T-cell (primary cell): ENCODE data around the gene PRCC. TPM values are rescaled to one million over a fixed set of nuclear protein-coding genes. Genes with fewer than 3 reads are reported as not detected.
A peak's percentile ranks its signal among the peaks of the same experiment; 100 is the strongest.

Experiments used
- ATAC-seq, 4 experiments: fragments of 200-7000 bp in 3 of 4; fragments of 150-1000 bp in 1 of 4; cut with Tn5 transposase; replicated peaks in 1 of 4; 1 replicate in 3 of 4; 2 replicates in 1 of 4; pipeline ENCODE4 v1.10.0; 2021; ENCODE audit warnings: moderate library complexity in 3 of 4, mild to moderate bottlenecking in 2 of 4, moderate number of reproducible peaks in 1 of 4
- CTCF ChIA-PET, 2 donors: fragments of 300-600 bp; sonication (Branson Sonifier 250); formaldehyde crosslinking; loops; one replicate each; lab custom pipeline; 2022; ENCODE audit warnings: antibody characterized with exemption in 2 of 2; lab: Charles Lee
- POLR2A ChIA-PET, 2 donors: fragments of 300-600 bp; sonication (Branson Sonifier 250); formaldehyde crosslinking; loops; one replicate each; lab custom pipeline; 2022; ENCODE audit warnings: antibody characterized with exemption in 2 of 2; lab: Charles Lee
- DNase-seq, 35 experiments: peaks; one replicate each; pipeline versions ENCODE4 v3.0.0 to v3.0.0-alpha.2; 2013 to 2023
- H3K27ac ChIP-seq: one replicate; pipeline ENCODE4 v1.5.1; 2013; ENCODE audit warnings: low read length
- H3K27me3 ChIP-seq, 2 experiments: replicated peaks in 1 of 2; 1 replicate in 1 of 2; 2 replicates in 1 of 2; pipeline versions ENCODE4 v1.6.1 to v1.7.0; 2013; ENCODE audit warnings: low read length in 1 of 2, mixed read lengths in 1 of 2; ENCODE audit not compliant: control insufficient read depth in 2 of 2, insufficient read depth in 2 of 2; ENCODE audit errors: extremely low read depth in 1 of 2
- H3K36me3 ChIP-seq, 2 donors: 1 replicate in 1 of 2; 2 replicates in 1 of 2; pipeline versions ENCODE4 v1.6.1 to v1.7.0; 2013; ENCODE audit warnings: low read length in 1 of 2; ENCODE audit not compliant: control insufficient read depth in 2 of 2, insufficient read depth in 1 of 2; ENCODE audit errors: extremely low read depth in 1 of 2
- H3K4me1 ChIP-seq, 2 experiments: 1 replicate in 1 of 2; 2 replicates in 1 of 2; pipeline versions ENCODE4 v1.6.1 to v1.7.0; 2013; ENCODE audit warnings: low read length in 2 of 2, mixed read lengths in 1 of 2; ENCODE audit not compliant: insufficient read depth in 2 of 2, control insufficient read depth in 1 of 2; ENCODE audit errors: extremely low read depth in 1 of 2
- H3K4me3 ChIP-seq, 2 donors: 1 replicate in 1 of 2; 2 replicates in 1 of 2; pipeline versions ENCODE4 v1.5.1 to v1.7.0; 2013; ENCODE audit warnings: mild to moderate bottlenecking in 2 of 2, low read length in 1 of 2, moderate library complexity in 1 of 2; ENCODE audit not compliant: control insufficient read depth in 1 of 2; ENCODE audit errors: extremely low read depth in 1 of 2
- H3K9me3 ChIP-seq: 2 replicates; pipeline ENCODE4 v1.7.0; 2013
- H3K27ac Mint-ChIP-seq, 2 donors: one replicate each; pipeline ENCODE4 v1.8.0; 2020 to 2021; ENCODE audit warnings: mild to moderate bottlenecking in 2 of 2, mixed read lengths in 2 of 2
- H3K27me3 Mint-ChIP-seq, 2 donors: one replicate each; pipeline ENCODE4 v1.8.0; 2021 to 2022; ENCODE audit warnings: mixed read lengths in 2 of 2
- H3K36me3 Mint-ChIP-seq: one replicate; pipeline ENCODE4 v1.8.0; 2021; ENCODE audit warnings: mixed read lengths
- H3K4me1 Mint-ChIP-seq, 3 donors: one replicate each; pipeline ENCODE4 v1.8.0; 2020 to 2022; ENCODE audit warnings: mixed read lengths in 3 of 3, mild to moderate bottlenecking in 1 of 3
- H3K4me3 Mint-ChIP-seq, 3 donors: one replicate each; pipeline ENCODE4 v1.8.0; 2020 to 2022; ENCODE audit warnings: mild to moderate bottlenecking in 3 of 3, mixed read lengths in 3 of 3, moderate library complexity in 3 of 3
- H3K9me3 Mint-ChIP-seq, 3 donors: one replicate each; pipeline ENCODE4 v1.8.0; 2020 to 2022; ENCODE audit warnings: mixed read lengths in 3 of 3
- WGBS: methylation state at CpG from one replicate; pipeline ENCODE4 v1.1.5; 2013; ENCODE audit warnings: missing lambda C conversion rate; ENCODE audit not compliant: insufficient coverage; 5-methylcytosine and 5-hydroxymethylcytosine counted together
- total RNA-seq, 35 experiments: library from RNA in 6 of 35; stranded (reverse) in 6 of 35; fragments of 120-200 nt in 1 of 35; gene quantifications; one replicate each; pipeline versions ENCODE4 v1.2.1 to v1.2.4 and lab custom pipeline; 2013 to 2026

The PRCC gene
- total RNA-seq, 5 donors from 2014 or later (not counting 1 experiment from before 2014, with no cell fraction given), result 55.3 to 67.7 (median 65.4) TPM

- DNase-seq, result no peak
- H3K27me3 Mint-ChIP-seq, result peaks cover 30 to 31% of the 10 kb centered on the region in 2 donors
These were observed 69.6 kb downstream of the PRCC start for GRCh38 chr1:156836892-156837291.

GRCh38 chr1:156838972-156839371 lies 71.6 kb downstream of the PRCC start:
- POLR2A ChIA-PET, result no interaction called here
- Mint-ChIP-seq H3K4me3 (no peak overlapping the region), H3K27ac (no peak overlapping the region), H3K36me3 (peaks cover 2% of the 10 kb centered on the region), H3K27me3 (peaks cover 41 to 49% of the 10 kb centered on the region in 2 donors), H3K9me3 (no peaks in the 10 kb centered on the region), H3K4me1 (peaks cover 13 to 20% (median 17%) of the 10 kb centered on the region in 3 donors)
- no peak overlapping the region for H3K4me3 ChIP-seq
- DNase-seq, result peak in 23 of 35 experiments; percentile 18 to 73 (median 40)
- peaks cover 0 to 75% of the 10 kb centered on the region in 2 experiments for H3K27me3 ChIP-seq
- no peaks in the 10 kb centered on the region for H3K9me3 ChIP-seq
- ATAC-seq, result peak; percentile 62 to 67 (median 64)
- WGBS, result 39% methylated on average over 7 of the region's 7 CpGs
- H3K4me1 ChIP-seq, result peaks cover 0 to 16% of the 10 kb centered on the region in 2 experiments
- H3K27ac ChIP-seq, result no peak overlapping the region
- CTCF ChIA-PET, result interaction anchor here (0.5 to 3.5 kb wide), 24 partner anchors 9 to 236 kb away, joined by 3 to 27 read pairs (median 5); partner anchors contain the start of genes INSRR (in 2 of the 2), NTRK1 (in 2 of the 2), SH2D2A (in 2 of the 2) and LRRC71 (in 1 of the 2)
- H3K36me3 ChIP-seq, result no peaks in the 10 kb centered on the region

More at GRCh38 chr1:156836892-156837291, 69.6 kb downstream of the PRCC start:
- peaks cover 13 to 22% (median 15%) of the 10 kb centered on the region in 3 donors for H3K4me1 Mint-ChIP-seq
- H3K27ac ChIP-seq, result no peak overlapping the region
- ChIA-PET POLR2A (interaction anchor here in 1 of 2 donors (0.5 kb wide), 1 partner anchor 29 kb away, joined by 3 read pairs; no protein-coding TSS in a partner anchor), CTCF (interaction anchor here (0.6 to 3.5 kb wide), 9 partner anchors 12 to 235 kb away, joined by 3 to 27 read pairs (median 4); partner anchors contain the start of genes INSRR (in 2 of the 2) and NTRK1 (in 2 of the 2))
- WGBS, result 95% methylated on average over 3 of the region's 4 CpGs
- H3K27me3 ChIP-seq, result peaks cover 0 to 56% of the 10 kb centered on the region in 2 experiments
- no peaks in the 10 kb centered on the region for H3K9me3 ChIP-seq
- no peak overlapping the region for H3K4me3 ChIP-seq
- H3K9me3 Mint-ChIP-seq, result no peaks in the 10 kb centered on the region
- H3K4me3 Mint-ChIP-seq, result no peak overlapping the region
- no peak for ATAC-seq
- H3K4me1 ChIP-seq, result peaks cover 0 to 16% of the 10 kb centered on the region in 2 experiments
- no peaks in the 10 kb centered on the region for H3K36me3 Mint-ChIP-seq
- H3K36me3 ChIP-seq, result no peaks in the 10 kb centered on the region
- no peak overlapping the region for H3K27ac Mint-ChIP-seq

- H3K27ac ChIP-seq, result no peak overlapping the region
- peaks cover 0 to 19% of the 10 kb centered on the region in 2 experiments for H3K4me1 ChIP-seq
- ChIA-PET POLR2A (no interaction called here), CTCF (interaction anchor here (0.9 to 3.5 kb wide), 10 partner anchors 8 to 130 kb away, joined by 3 to 27 read pairs (median 5); partner anchors contain the start of genes INSRR (in 2 of the 2), NTRK1 (in 2 of the 2) and SH2D2A (in 1 of the 2))
- Mint-ChIP-seq H3K4me1 (peaks cover 15 to 24% (median 21%) of the 10 kb centered on the region in 3 donors), H3K4me3 (no peak overlapping the region), H3K27ac (no peak overlapping the region), H3K27me3 (peaks cover 42 to 55% of the 10 kb centered on the region in 2 donors), H3K9me3 (no peaks in the 10 kb centered on the region), H3K36me3 (peaks cover 2% of the 10 kb centered on the region)
- H3K27me3 ChIP-seq, result peaks cover 5 to 81% of the 10 kb centered on the region in 2 experiments
- 54% methylated on average over 5 of the region's 9 CpGs for WGBS
- ATAC-seq (no peak), DNase-seq (no peak)
- no peaks in the 10 kb centered on the region for H3K36me3 ChIP-seq
- H3K9me3 ChIP-seq, result no peaks in the 10 kb centered on the region
- H3K4me3 ChIP-seq, result no peak overlapping the region
These were observed 72.2 kb downstream of the PRCC start for GRCh38 chr1:156839426-156840109.

- 50% methylated on average over 2 of the region's 8 CpGs for WGBS
- Mint-ChIP-seq H3K4me1 (peaks cover 19 to 30% (median 28%) of the 10 kb centered on the region in 3 donors), H3K4me3 (no peak overlapping the region), H3K27ac (no peak overlapping the region), H3K36me3 (peaks cover 2% of the 10 kb centered on the region), H3K27me3 (peaks cover 42 to 61% of the 10 kb centered on the region in 2 donors), H3K9me3 (no peaks in the 10 kb centered on the region)
- ChIA-PET POLR2A (interaction anchor here in 1 of 2 donors (0.5 kb wide), 1 partner anchor 18 kb away, joined by 3 read pairs; no protein-coding TSS in a partner anchor), CTCF (interaction anchor here in 1 of 2 donors (0.6 to 1.3 kb wide), 2 partner anchors 20 to 44 kb away, joined by 3 to 8 read pairs; partner anchors contain the start of gene NTRK1)
- DNase-seq (no peak), ATAC-seq (no peak)
- Histone ChIP-seq H3K27me3 (peaks cover 7 to 85% of the 10 kb centered on the region in 2 experiments), H3K4me1 (peaks cover 0 to 27% of the 10 kb centered on the region in 2 experiments), H3K36me3 (no peaks in the 10 kb centered on the region), H3K4me3 (no peak overlapping the region), H3K27ac (no peak overlapping the region), H3K9me3 (no peaks in the 10 kb centered on the region)
These were observed 73.0 kb downstream of the PRCC start for GRCh38 chr1:156840186-156840897.

GRCh38 chr1:156840898-156841279 lies 73.6 kb downstream of the PRCC start:
- H3K4me1 Mint-ChIP-seq, result peaks cover 19 to 29% (median 26%) of the 10 kb centered on the region in 3 donors
- H3K9me3 Mint-ChIP-seq, result no peaks in the 10 kb centered on the region
- Histone ChIP-seq H3K27ac (no peak overlapping the region), H3K36me3 (no peaks in the 10 kb centered on the region), H3K4me1 (peaks cover 0 to 29% of the 10 kb centered on the region in 2 experiments), H3K9me3 (no peaks in the 10 kb centered on the region), H3K27me3 (peaks cover 7 to 88% of the 10 kb centered on the region in 2 experiments), H3K4me3 (no peak overlapping the region)
- DNase-seq (no peak), ATAC-seq (no peak)
- H3K4me3 Mint-ChIP-seq, result no peak overlapping the region
- peaks cover 2% of the 10 kb centered on the region for H3K36me3 Mint-ChIP-seq
- ChIA-PET CTCF (interaction anchor here in 1 of 2 donors (0.6 to 1.3 kb wide), 2 partner anchors 20 to 44 kb away, joined by 3 to 8 read pairs; partner anchors contain the start of gene NTRK1), POLR2A (no interaction called here)
- no peak overlapping the region for H3K27ac Mint-ChIP-seq
- H3K27me3 Mint-ChIP-seq, result peaks cover 44 to 64% of the 10 kb centered on the region in 2 donors
- 89% methylated on average over 13 of the region's 14 CpGs for WGBS
